A549 treated with dexamethasone at 1 μM for 4 hours (cell line): ENCODE measurements around the gene PRMT6. TPM values are rescaled to one million over a fixed set of nuclear protein-coding genes. Genes with fewer than 3 reads are reported as not detected.

Experiments
- total RNA-seq: library from RNA; stranded (reverse); fragments of 200-300 nt; extraction: Qiagen RNA extraction; gene quantifications from 5 replicates; pipeline ENCODE4 v1.2.3, GENCODE V29; 2022

Gene PRMT6
- not detected in 5 replicates for total RNA-seq

DNA sequence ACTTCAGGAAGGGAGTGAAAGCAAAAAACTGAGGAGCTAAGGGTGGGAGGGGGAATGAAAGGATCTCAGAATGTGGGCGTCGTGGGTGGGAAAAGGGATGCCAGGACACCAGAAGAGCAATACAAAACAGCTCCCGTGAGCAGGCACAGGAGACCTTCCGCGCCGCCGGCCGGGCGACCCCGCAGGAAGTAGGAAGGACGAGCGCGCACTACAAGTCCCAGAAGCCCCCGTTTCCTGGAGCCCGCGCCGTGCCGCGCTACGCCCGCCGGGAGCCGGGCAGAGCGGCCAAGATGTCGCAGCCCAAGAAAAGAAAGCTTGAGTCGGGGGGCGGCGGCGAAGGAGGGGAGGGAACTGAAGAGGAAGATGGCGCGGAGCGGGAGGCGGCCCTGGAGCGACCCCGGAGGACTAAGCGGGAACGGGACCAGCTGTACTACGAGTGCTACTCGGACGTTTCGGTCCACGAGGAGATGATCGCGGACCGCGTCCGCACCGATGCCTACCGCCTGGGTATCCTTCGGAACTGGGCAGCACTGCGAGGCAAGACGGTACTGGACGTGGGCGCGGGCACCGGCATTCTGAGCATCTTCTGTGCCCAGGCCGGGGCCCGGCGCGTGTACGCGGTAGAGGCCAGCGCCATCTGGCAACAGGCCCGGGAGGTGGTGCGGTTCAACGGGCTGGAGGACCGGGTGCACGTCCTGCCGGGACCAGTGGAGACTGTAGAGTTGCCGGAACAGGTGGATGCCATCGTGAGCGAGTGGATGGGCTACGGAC lies at the start of gene PRMT6:
Gene PRMT6 (plus strand): TSS at position 249 of the 771 bp plus-strand sequence. CDS start 42 bp downstream, at position 291.

Other genes with a start within 250 kb of the PRMT6 start
- not detected in 5 replicates for gene NTNG1, start 84.4 kb downstream of the PRMT6 start, total RNA-seq